Neural progenitor cell (in vitro differentiated cells): ENCODE data around the gene VILL. TPM values are rescaled to one million over a fixed set of nuclear protein-coding genes. Genes with fewer than 3 reads are reported as not detected.

Experiments
- DNase-seq: peaks from one replicate; pipeline ENCODE4 v3.0.0-alpha.2; 2016; ENCODE audit warnings: low spot score
- H2AFZ ChIP-seq: fragments of 200-600 bp; sonication (generic); replicated peaks from 2 replicates; pipeline ENCODE4 v1.6.1; 2016; ENCODE audit warnings: antibody characterized with exemption
- H3F3A ChIP-seq: fragments of 200-600 bp; sonication (generic); 2 replicates; pipeline ENCODE4 v1.6.1; 2016; ENCODE audit warnings: antibody characterized with exemption, low read depth
- H3K27ac ChIP-seq: fragments of 200-600 bp; sonication (generic); 2 replicates; pipeline ENCODE4 v1.5.1; 2016; ENCODE audit warnings: mild to moderate bottlenecking
- H3K27me3 ChIP-seq: fragments of 200-600 bp; sonication (generic); 2 replicates; pipeline ENCODE4 v1.6.1; 2016; ENCODE audit warnings: mild to moderate bottlenecking, moderate library complexity
- H3K36me3 ChIP-seq: fragments of 200-600 bp; sonication (generic); 2 replicates; pipeline ENCODE4 v1.5.1; 2016
- H3K4me1 ChIP-seq: fragments of 200-600 bp; sonication (generic); 2 replicates; pipeline ENCODE4 v1.6.1; 2016; ENCODE audit warnings: mixed run types
- H3K4me2 ChIP-seq: fragments of 200-600 bp; sonication (generic); 2 replicates; pipeline ENCODE4 v1.6.1; 2016
- H3K4me3 ChIP-seq: fragments of 200-600 bp; sonication (generic); 2 replicates; pipeline ENCODE4 v1.5.1; 2016
- H3K79me2 ChIP-seq: fragments of 200-600 bp; sonication (generic); 2 replicates; pipeline ENCODE4 v1.6.1; 2016; ENCODE audit warnings: low read depth
- H3K9ac ChIP-seq: fragments of 200-600 bp; sonication (generic); 2 replicates; pipeline ENCODE4 v1.6.1; 2016
- H3K9me3 ChIP-seq: fragments of 200-600 bp; sonication (generic); 2 replicates; pipeline ENCODE4 v1.5.1; 2016; ENCODE audit warnings: low read depth
- H4K20me1 ChIP-seq: fragments of 200-600 bp; sonication (generic); 2 replicates; pipeline ENCODE4 v1.6.1; 2016; ENCODE audit warnings: low read depth
- H3K27ac Mint-ChIP-seq: 3 replicates; pipeline ENCODE4 v1.8.0; 2021; ENCODE audit warnings: mixed read lengths
- H3K27me3 Mint-ChIP-seq: 2 replicates; pipeline ENCODE4 v1.8.0; 2022; ENCODE audit warnings: low read depth, mild to moderate bottlenecking, inconsistent platforms, moderate library complexity, mixed read lengths; ENCODE audit not compliant: insufficient read depth
- H3K36me3 Mint-ChIP-seq: 3 replicates; pipeline ENCODE4 v1.8.0; 2021; ENCODE audit warnings: mixed read lengths
- H3K4me1 Mint-ChIP-seq: 3 replicates; pipeline ENCODE4 v1.8.0; 2021; ENCODE audit warnings: mixed read lengths
- H3K4me3 Mint-ChIP-seq: 3 replicates; pipeline ENCODE4 v1.8.0; 2021; ENCODE audit warnings: mild to moderate bottlenecking, moderate library complexity, mixed read lengths
- H3K9me3 Mint-ChIP-seq: 3 replicates; pipeline ENCODE4 v1.8.0; 2020; ENCODE audit warnings: mixed read lengths
- EZH2 ChIP-seq: fragments of 200-600 bp; sonication (generic); IDR thresholded peaks from 2 replicates; pipeline ENCODE4 v1.6.1; 2017; ENCODE audit warnings: antibody characterized with exemption, mild to moderate bottlenecking, moderate library complexity
- EZH2phosphoT487 ChIP-seq: fragments of 200-600 bp; sonication (generic); IDR thresholded peaks from 2 replicates; pipeline ENCODE4 v1.6.1; 2017; ENCODE audit warnings: antibody characterized with exemption
- total RNA-seq: library from RNA; depleted of rRNA; stranded (reverse); fragments of >200 nt; gene quantifications from 2 replicates; pipeline ENCODE4 v1.2.3, GENCODE V29; 2015; ENCODE audit warnings: low replicate concordance
- TF ChIP-seq, protein P1 (sequence below): fragments of 200-600 bp; sonication (generic); IDR thresholded peaks from 2 replicates; pipeline ENCODE4 v1.5.1; 2017; ENCODE audit warnings: antibody characterized with exemption, mild to moderate bottlenecking

Gene VILL
- total RNA-seq, 1 donor from 2014 or later, result 4.9 TPM

DNA sequence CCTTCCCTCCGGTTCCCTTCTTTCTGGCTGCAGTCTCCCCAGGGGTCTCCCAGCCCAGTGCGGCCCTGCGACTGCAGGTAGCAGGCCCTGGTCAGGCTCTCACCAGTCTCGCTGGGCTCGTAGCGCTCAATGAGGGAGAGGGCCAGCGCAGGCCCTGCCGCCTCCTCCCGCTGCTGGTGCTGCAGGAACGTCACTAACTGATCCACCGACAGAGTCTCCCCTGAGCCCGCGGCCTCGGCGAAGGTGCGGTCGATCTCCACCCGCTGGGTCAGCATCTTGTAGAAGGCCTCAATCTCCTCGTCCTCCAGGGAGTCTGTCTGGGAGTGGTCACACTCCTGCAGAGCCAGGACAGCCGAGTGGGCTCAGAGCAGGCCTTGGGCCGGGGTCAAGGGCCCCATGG lies 20.5 kb downstream of the VILL start:
- Histone ChIP-seq H3K9ac (no peak overlapping the region), H3K36me3 (no peaks in the 10 kb centered on the region), H3F3A (no peaks in the 10 kb centered on the region), H3K27ac (no peak overlapping the region), H3K79me2 (no peaks in the 10 kb centered on the region), H3K9me3 (no peaks in the 10 kb centered on the region), H3K27me3 (no peaks in the 10 kb centered on the region), H3K4me3 (no peak overlapping the region), H4K20me1 (no peaks in the 10 kb centered on the region), H3K4me2 (no peak overlapping the region), H3K4me1 (no peaks in the 10 kb centered on the region), H2AFZ (no peak overlapping the region)
- Mint-ChIP-seq H3K4me3 (no peak overlapping the region), H3K27me3 (peaks cover 3% of the 10 kb centered on the region), H3K4me1 (no peaks in the 10 kb centered on the region), H3K9me3 (no peaks in the 10 kb centered on the region), H3K27ac (no peak overlapping the region), H3K36me3 (peaks cover 22% of the 10 kb centered on the region)
- no peak for TF ChIP-seq EZH2phosphoT487
- TF ChIP-seq EZH2, result no peak
- TF ChIP-seq, protein P1, sequence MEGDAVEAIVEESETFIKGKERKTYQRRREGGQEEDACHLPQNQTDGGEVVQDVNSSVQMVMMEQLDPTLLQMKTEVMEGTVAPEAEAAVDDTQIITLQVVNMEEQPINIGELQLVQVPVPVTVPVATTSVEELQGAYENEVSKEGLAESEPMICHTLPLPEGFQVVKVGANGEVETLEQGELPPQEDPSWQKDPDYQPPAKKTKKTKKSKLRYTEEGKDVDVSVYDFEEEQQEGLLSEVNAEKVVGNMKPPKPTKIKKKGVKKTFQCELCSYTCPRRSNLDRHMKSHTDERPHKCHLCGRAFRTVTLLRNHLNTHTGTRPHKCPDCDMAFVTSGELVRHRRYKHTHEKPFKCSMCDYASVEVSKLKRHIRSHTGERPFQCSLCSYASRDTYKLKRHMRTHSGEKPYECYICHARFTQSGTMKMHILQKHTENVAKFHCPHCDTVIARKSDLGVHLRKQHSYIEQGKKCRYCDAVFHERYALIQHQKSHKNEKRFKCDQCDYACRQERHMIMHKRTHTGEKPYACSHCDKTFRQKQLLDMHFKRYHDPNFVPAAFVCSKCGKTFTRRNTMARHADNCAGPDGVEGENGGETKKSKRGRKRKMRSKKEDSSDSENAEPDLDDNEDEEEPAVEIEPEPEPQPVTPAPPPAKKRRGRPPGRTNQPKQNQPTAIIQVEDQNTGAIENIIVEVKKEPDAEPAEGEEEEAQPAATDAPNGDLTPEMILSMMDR, result no peak
- DNase-seq, result no peak

DNA sequence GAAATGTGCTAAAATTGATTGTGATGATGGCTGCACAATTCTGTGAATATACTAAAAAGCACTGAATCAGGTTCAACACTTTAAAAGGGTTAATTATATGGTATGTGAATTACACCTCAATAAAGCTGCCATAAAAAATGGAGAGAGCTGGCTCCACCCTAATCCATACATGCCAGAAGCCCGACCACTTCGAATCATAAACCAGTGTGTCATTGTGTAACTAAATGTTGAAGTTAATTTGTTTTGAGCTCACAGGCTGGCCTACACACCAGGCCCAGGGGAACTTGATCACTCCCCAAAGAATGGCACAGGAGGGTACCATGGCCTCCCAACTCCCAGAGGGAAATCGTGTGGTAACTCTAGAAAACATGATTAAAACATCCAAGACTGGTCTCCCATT lies 24.9 kb downstream of the VILL start:
- Histone ChIP-seq H3K36me3 (no peaks in the 10 kb centered on the region), H4K20me1 (peaks cover 7% of the 10 kb centered on the region), H3K4me3 (no peak overlapping the region), H3F3A (no peaks in the 10 kb centered on the region), H3K27me3 (no peaks in the 10 kb centered on the region), H3K27ac (no peak overlapping the region), H3K9me3 (no peaks in the 10 kb centered on the region), H2AFZ (no peak overlapping the region), H3K9ac (no peak overlapping the region), H3K4me2 (no peak overlapping the region), H3K79me2 (no peaks in the 10 kb centered on the region), H3K4me1 (no peaks in the 10 kb centered on the region)
- no peaks in the 10 kb centered on the region for H3K4me1 Mint-ChIP-seq
- no peak overlapping the region for H3K4me3 Mint-ChIP-seq
- H3K9me3 Mint-ChIP-seq, result no peaks in the 10 kb centered on the region
- H3K36me3 Mint-ChIP-seq, result peaks cover 29% of the 10 kb centered on the region
- TF ChIP-seq EZH2, result no peak
- no peak for TF ChIP-seq EZH2phosphoT487
- TF ChIP-seq, protein P1, result no peak
- DNase-seq, result no peak
- H3K27me3 Mint-ChIP-seq, result peaks cover 5% of the 10 kb centered on the region
- H3K27ac Mint-ChIP-seq, result no peak overlapping the region

GRCh38 chr3:38015984-38016383 lies 25.4 kb downstream of the VILL start:
- H3K4me1 Mint-ChIP-seq, result no peaks in the 10 kb centered on the region
- no peak overlapping the region for H2AFZ ChIP-seq
- H3K36me3 ChIP-seq, result no peaks in the 10 kb centered on the region
- no peak overlapping the region for H3K27ac ChIP-seq
- no peaks in the 10 kb centered on the region for H3K9me3 Mint-ChIP-seq
- H3K79me2 ChIP-seq, result no peaks in the 10 kb centered on the region
- no peaks in the 10 kb centered on the region for H3K9me3 ChIP-seq
- no peaks in the 10 kb centered on the region for H3K4me1 ChIP-seq
- H3K9ac ChIP-seq, result no peak overlapping the region
- no peak overlapping the region for H3K4me3 Mint-ChIP-seq
- H3K36me3 Mint-ChIP-seq, result peaks cover 29% of the 10 kb centered on the region
- no peak overlapping the region for H3K27ac Mint-ChIP-seq
- H4K20me1 ChIP-seq, result peaks cover 7% of the 10 kb centered on the region
- H3F3A ChIP-seq, result no peaks in the 10 kb centered on the region
- H3K27me3 Mint-ChIP-seq, result peaks cover 5% of the 10 kb centered on the region
- DNase-seq, result no peak
- no peaks in the 10 kb centered on the region for H3K27me3 ChIP-seq
- H3K4me2 ChIP-seq, result no peak overlapping the region
- no peak overlapping the region for H3K4me3 ChIP-seq
- no peak for TF ChIP-seq EZH2phosphoT487

GRCh38 chr3:38016410-38016809 lies 25.8 kb downstream of the VILL start:
- H3K4me2 ChIP-seq, result no peak overlapping the region
- H3K27me3 Mint-ChIP-seq, result peaks cover 5% of the 10 kb centered on the region
- no peaks in the 10 kb centered on the region for H3F3A ChIP-seq
- no peaks in the 10 kb centered on the region for H3K9me3 Mint-ChIP-seq
- H3K27me3 ChIP-seq, result no peaks in the 10 kb centered on the region
- peaks cover 11% of the 10 kb centered on the region for H4K20me1 ChIP-seq
- no peak overlapping the region for H2AFZ ChIP-seq
- H3K9ac ChIP-seq, result no peak overlapping the region
- H3K4me3 ChIP-seq, result no peak overlapping the region
- H3K4me1 ChIP-seq, result no peaks in the 10 kb centered on the region
- no peak for TF ChIP-seq EZH2
- TF ChIP-seq EZH2phosphoT487, result no peak
- TF ChIP-seq, protein P1, result no peak
- DNase-seq, result no peak
- no peak overlapping the region for H3K27ac Mint-ChIP-seq
- H3K4me3 Mint-ChIP-seq, result no peak overlapping the region
- no peaks in the 10 kb centered on the region for H3K79me2 ChIP-seq
- no peaks in the 10 kb centered on the region for H3K9me3 ChIP-seq
- H3K36me3 ChIP-seq, result no peaks in the 10 kb centered on the region
- H3K36me3 Mint-ChIP-seq, result peaks cover 26% of the 10 kb centered on the region
- H3K27ac ChIP-seq, result no peak overlapping the region
- no peaks in the 10 kb centered on the region for H3K4me1 Mint-ChIP-seq
